ENCODE results near the gene GNG12. TPM values are rescaled to one million over a fixed set of nuclear protein-coding genes. Genes with fewer than 3 reads are reported as not detected.

GNG12 gene
- total RNA-seq, 1 experiment from 2014 or later, result 14.3 TPM

GRCh38 chr1:67862685-67863084, 29.4 kb upstream of the GNG12 start:
- Histone ChIP-seq H2AFZ (ENCODE audit: low read length) (no peak overlapping the region), H3K23me2 (ENCODE audit: insufficient read length, low read depth, low read length, poor library complexity, severe bottlenecking) (no peaks in the 10 kb centered on the region), H2BK12ac (ENCODE audit: insufficient read length, low read depth, low read length) (no peak overlapping the region), H2BK5ac (ENCODE audit: insufficient read length, low read length) (no peak overlapping the region), H3K9ac (ENCODE audit: extremely low read depth, insufficient read length, low read length) (no peak overlapping the region), H3K4me1 (ENCODE audit: insufficient read depth, low read length) (no peaks in the 10 kb centered on the region), H3K79me1 (ENCODE audit: insufficient read depth, low read depth, low read length, poor library complexity, severe bottlenecking) (no peaks in the 10 kb centered on the region), H3K9me3 (ENCODE audit: control insufficient read depth, low read depth, low read length) (no peaks in the 10 kb centered on the region), H4K5ac (ENCODE audit: insufficient read length, low read depth, low read length) (no peak overlapping the region), H2BK20ac (ENCODE audit: low read depth, low read length, poor library complexity, severe bottlenecking) (no peak overlapping the region), H3K23ac (ENCODE audit: insufficient read length, low read depth, low read length) (no peak overlapping the region), H3K4ac (ENCODE audit: low read depth, low read length) (no peak overlapping the region), H4K8ac (replicated peaks; ENCODE audit: insufficient read length, low read depth, low read length) (no peak overlapping the region), H3T11ph (ENCODE audit: low read length) (no peak overlapping the region), H3K79me2 (ENCODE audit: insufficient read depth, low read length) (no peaks in the 10 kb centered on the region), H3K27ac (ENCODE audit: insufficient read length, low read depth, low read length) (no peak overlapping the region), H2BK120ac (ENCODE audit: low read depth, low read length, poor library complexity, severe bottlenecking) (no peak overlapping the region), H3K27me3 (ENCODE audit: insufficient read depth, low read length) (no peaks in the 10 kb centered on the region), H2BK15ac (ENCODE audit: low read depth, low read length) (no peak overlapping the region), H3K14ac (ENCODE audit: insufficient read depth, low read length) (no peak overlapping the region), H4K91ac (ENCODE audit: insufficient read length, low read depth, low read length) (no peak overlapping the region), H3K56ac (ENCODE audit: insufficient read length, low read depth, low read length) (no peak overlapping the region), H3K18ac (ENCODE audit: insufficient read length, low read depth, low read length) (no peak overlapping the region), H4K20me1 (ENCODE audit: control insufficient read depth, insufficient read depth, insufficient read length) (no peaks in the 10 kb centered on the region), H3K4me2 (ENCODE audit: insufficient read depth, insufficient read length, low read length) (no peak overlapping the region), H2AK5ac (ENCODE audit: insufficient read length, low read length) (no peak overlapping the region)
- Mint-ChIP-seq H3K27ac (no peak overlapping the region), H3K4me1 (no peaks in the 10 kb centered on the region), H3K9me3 (no peaks in the 10 kb centered on the region), H3K27me3 (ENCODE audit: low read depth) (no peaks in the 10 kb centered on the region), H3K4me3 (no peak overlapping the region), H3K36me3 (ENCODE audit: insufficient read depth in 1 of 3, low read depth in 3 of 3) (no peaks in the 10 kb centered on the region)
- DNase-seq, result no peak
- no peak for TF ChIP-seq CTCF (conservative IDR thresholded peaks at IDR 0.05)
- WGBS (ENCODE audit: extremely low coverage, insufficient read length, low lambda C conversion rate), result no CpG with 5 or more reads among the region's 1 CpG

All from H9 (cell line).